Left ventricle myocardium inferior (tissue), 1 donor: ENCODE data around the gene CXCL16. TPM values are rescaled to one million over a fixed set of nuclear protein-coding genes. Genes with fewer than 3 reads are reported as not detected.

Experiments used
- DNase-seq: peaks from one replicate; pipeline ENCODE4 v3.0.0-alpha.2; 2020
- H3K27ac ChIP-seq: fragments of 200-600 bp; replicated peaks from 2 replicates; pipeline ENCODE4 v1.8.0; 2021
- H3K27me3 ChIP-seq: fragments of 200-600 bp; 2 replicates; pipeline ENCODE4 v1.8.0; 2021; ENCODE audit warnings: low read depth
- H3K36me3 ChIP-seq: fragments of 200-600 bp; 2 replicates; pipeline ENCODE4 v1.8.0; 2021
- H3K4me1 ChIP-seq: fragments of 200-600 bp; 2 replicates; pipeline ENCODE4 v1.8.0; 2021
- H3K4me3 ChIP-seq: fragments of 200-600 bp; 2 replicates; pipeline ENCODE4 v1.8.0; 2021; ENCODE audit warnings: mild to moderate bottlenecking, moderate library complexity
- H3K9me3 ChIP-seq: fragments of 200-600 bp; replicated peaks from 2 replicates; pipeline ENCODE4 v1.8.0; 2021
- CTCF ChIP-seq: fragments of 200-600 bp; IDR thresholded peaks from 2 replicates; pipeline ENCODE4 v1.8.0; 2021; ENCODE audit warnings: antibody characterized with exemption, mild to moderate bottlenecking, borderline replicate concordance
- intact Hi-C: fragments of 100-400 bp; cut with micrococcal nuclease; formaldehyde crosslinking; loops from one replicate; pipeline ENCODE4 v1.11.0; 2022
- total RNA-seq: library from RNA; stranded (reverse); fragmentation: NEBNext Ultra II Directional; extraction: Animal tissue kit (Norgen Biotek cat#: 25700); gene quantifications from one replicate; pipeline ENCODE4 v1.2.1, GENCODE V29; 2021
- donor health status: DM: no; HTN: yes; CAD: no; lungs with severe emphysema.

Gene CXCL16
- total RNA-seq, 1 donor from 2014 or later: 3.1 TPM

- intact Hi-C loops: loop anchor here (5.0 kb wide), 1 partner anchor 102 kb away; no protein-coding TSS in a partner anchor
Measured at GRCh38 chr17:4785311-4786105, 45.8 kb upstream of the CXCL16 start.

GRCh38 chr17:4782652-4783051, 42.9 kb upstream of the CXCL16 start:
- no peak for TF ChIP-seq CTCF
- intact Hi-C loops: no loop called here
- H3K36me3 ChIP-seq: no peaks in the 10 kb centered on the region
- no peak for DNase-seq
- no peak overlapping the region for H3K4me3 ChIP-seq
- H3K27ac ChIP-seq: no peak overlapping the region
- H3K4me1 ChIP-seq: peaks cover 27% of the 10 kb centered on the region
- peaks cover 88% of the 10 kb centered on the region for H3K27me3 ChIP-seq
- H3K9me3 ChIP-seq: no peaks in the 10 kb centered on the region

More at GRCh38 chr17:4785311-4786105, 45.8 kb upstream of the CXCL16 start:
- DNase-seq: no peak
- H3K4me1 ChIP-seq: peaks cover 52% of the 10 kb centered on the region
- no peak for TF ChIP-seq CTCF
- H3K27ac ChIP-seq: no peak overlapping the region
- no peaks in the 10 kb centered on the region for H3K9me3 ChIP-seq
- H3K27me3 ChIP-seq: peaks cover 60% of the 10 kb centered on the region
- H3K36me3 ChIP-seq: no peaks in the 10 kb centered on the region
- peak overlapping the region; percentile 57 for H3K4me3 ChIP-seq

- intact Hi-C loops: no loop called here
- no peak for DNase-seq
- Histone ChIP-seq H3K4me1 (peaks cover 5% of the 10 kb centered on the region), H3K4me3 (no peak overlapping the region), H3K27ac (no peak overlapping the region), H3K36me3 (no peaks in the 10 kb centered on the region), H3K9me3 (no peaks in the 10 kb centered on the region), H3K27me3 (peaks cover 98% of the 10 kb centered on the region)
- TF ChIP-seq CTCF: no peak
Measured at GRCh38 chr17:4780325-4780955, 40.7 kb upstream of the CXCL16 start.

- H3K36me3 ChIP-seq: no peaks in the 10 kb centered on the region
- no peak overlapping the region for H3K4me3 ChIP-seq
- H3K4me1 ChIP-seq: no peaks in the 10 kb centered on the region
- no peak for TF ChIP-seq CTCF
- no peak overlapping the region for H3K27ac ChIP-seq
- peaks cover 92% of the 10 kb centered on the region for H3K27me3 ChIP-seq
- no peaks in the 10 kb centered on the region for H3K9me3 ChIP-seq
- intact Hi-C loops: no loop called here
- no peak for DNase-seq
Measured at GRCh38 chr17:4777969-4778760, 38.4 kb upstream of the CXCL16 start.

GRCh38 chr17:4772235-4772613, 32.5 kb upstream of the CXCL16 start:
- no peak for TF ChIP-seq CTCF
- H3K36me3 ChIP-seq: no peaks in the 10 kb centered on the region
- intact Hi-C loops: no loop called here

More at GRCh38 chr17:4772235-4772613, 32.5 kb upstream of the CXCL16 start:
- Histone ChIP-seq H3K4me3 (no peak overlapping the region), H3K27ac (no peak overlapping the region), H3K4me1 (no peaks in the 10 kb centered on the region), H3K9me3 (no peaks in the 10 kb centered on the region), H3K27me3 (peaks cover 60% of the 10 kb centered on the region)
- no peak for DNase-seq
